H1 (cell line): ENCODE results near the gene SCN1B. TPM values are rescaled to one million over a fixed set of nuclear protein-coding genes. Genes with fewer than 3 reads are reported as not detected.

Experiments used
- CTCF ChIA-PET: fragments of 300-600 bp; sonication (Branson Sonifier 250); formaldehyde crosslinking; loops from one replicate; lab custom pipeline; 2021; ENCODE audit not compliant: partially characterized antibody; lab: Charles Lee
- POLR2A ChIA-PET: fragments of 300-600 bp; sonication (Branson Sonifier 250); formaldehyde crosslinking; loops from one replicate; lab custom pipeline; 2021; ENCODE audit warnings: inconsistent platforms; ENCODE audit not compliant: partially characterized antibody; lab: Charles Lee
- DNase-seq, 2 experiments: peaks; one replicate each; pipeline versions ENCODE4 v3.0.0 to v3.0.0-alpha.2; 2010 to 2022; ENCODE audit warnings: low spot score in 2 of 2, low read depth in 1 of 2, mixed read lengths in 1 of 2
- FAIRE-seq: peaks from 2 replicates; lab custom pipeline; 2011; peaks lifted over from hg19 to GRCh38; lab: Jason Lieb, UNC
- H2AFZ ChIP-seq: 2 replicates; pipeline ENCODE4 v1.8.1; 2012; ENCODE audit warnings: low read length, inconsistent platforms
- H2AK5ac ChIP-seq: 2 replicates; pipeline ENCODE4 v1.6.1; 2013; ENCODE audit warnings: low read depth, low read length
- H2BK120ac ChIP-seq: replicated peaks from 2 replicates; pipeline ENCODE3; 2013; ENCODE audit warnings: low read depth, low read length, inconsistent platforms
- H2BK12ac ChIP-seq: 2 replicates; pipeline ENCODE4 v1.6.1; 2013; ENCODE audit warnings: low read depth, low read length
- H2BK15ac ChIP-seq: 2 replicates; pipeline ENCODE4 v1.6.1; 2013; ENCODE audit warnings: low read length
- H2BK20ac ChIP-seq: 2 replicates; pipeline ENCODE4 v1.6.1; 2013; ENCODE audit warnings: low read length
- H2BK5ac ChIP-seq: 2 replicates; pipeline ENCODE4 v1.6.1; 2013; ENCODE audit warnings: low read depth, low read length
- H3K14ac ChIP-seq: 2 replicates; pipeline ENCODE4 v1.6.1; 2013; ENCODE audit warnings: inconsistent platforms; ENCODE audit not compliant: insufficient read length
- H3K18ac ChIP-seq: 2 replicates; pipeline ENCODE4 v1.6.1; 2013; ENCODE audit warnings: low read length; ENCODE audit errors: extremely low read depth
- H3K23ac ChIP-seq: 2 replicates; pipeline ENCODE4 v1.6.1; 2013; ENCODE audit warnings: inconsistent platforms; ENCODE audit not compliant: insufficient read length
- H3K23me2 ChIP-seq: 2 replicates; pipeline ENCODE4 v1.6.1; 2013; ENCODE audit warnings: low read depth, low read length
- H3K27ac ChIP-seq: 2 replicates; pipeline ENCODE4 v1.6.1; 2011; ENCODE audit warnings: low read depth, low read length, inconsistent platforms
- H3K27me3 ChIP-seq, 4 experiments: replicated peaks in 1 of 4; 1 replicate in 1 of 4; 2 replicates in 3 of 4; pipeline versions ENCODE4 v1.6.1 to v1.8.1; 2011 to 2013; ENCODE audit warnings: low read length in 3 of 4, mild to moderate bottlenecking in 3 of 4, inconsistent platforms in 2 of 4, mixed read lengths in 2 of 4, moderate library complexity in 1 of 4; ENCODE audit not compliant: control insufficient read depth in 3 of 4, insufficient read depth in 3 of 4; ENCODE audit errors: extremely low read depth in 1 of 4
- H3K36me3 ChIP-seq, 4 experiments: 2 replicates each; pipeline versions ENCODE4 v1.6.1 to v1.8.1; 2011 to 2013; ENCODE audit warnings: mild to moderate bottlenecking in 4 of 4, low read length in 3 of 4, moderate library complexity in 2 of 4, control low read depth in 1 of 4, inconsistent platforms in 1 of 4; ENCODE audit not compliant: insufficient read depth in 4 of 4, control insufficient read depth in 2 of 4
- H3K4ac ChIP-seq: replicated peaks from 2 replicates; pipeline ENCODE3; 2013; ENCODE audit warnings: low read length, low read depth, mixed read lengths, inconsistent platforms; ENCODE audit not compliant: insufficient read length
- H3K4me1 ChIP-seq, 4 experiments: replicated peaks in 1 of 4; 1 replicate in 1 of 4; 2 replicates in 3 of 4; pipeline versions ENCODE4 v1.6.1 to v1.8.1; 2011 to 2013; ENCODE audit warnings: low read length in 3 of 4, inconsistent platforms in 2 of 4, mixed read lengths in 1 of 4; ENCODE audit not compliant: insufficient read depth in 4 of 4, control insufficient read depth in 3 of 4
- H3K4me2 ChIP-seq, 2 experiments: 2 replicates each; pipeline versions ENCODE4 v1.6.1 to v1.8.1; 2011 to 2013; ENCODE audit warnings: low read depth in 2 of 2, low read length in 2 of 2, control low read depth in 1 of 2, inconsistent platforms in 1 of 2, mild to moderate bottlenecking in 1 of 2; ENCODE audit not compliant: insufficient read depth in 1 of 2
- H3K4me3 ChIP-seq, 4 experiments: fragments of 200-600, 300-600 bp in 1 of 4; sonication (generic), shearing (Covaris generic), sonication (Bioruptor Twin) in 1 of 4; 2 replicates each; pipeline versions ENCODE4 v1.5.1 to v1.8.1; 2011 to 2016; ENCODE audit warnings: low read length in 4 of 4, low read depth in 3 of 4, control low read depth in 2 of 4, inconsistent platforms in 2 of 4, mild to moderate bottlenecking in 2 of 4, mixed read lengths in 1 of 4, moderate library complexity in 1 of 4; ENCODE audit not compliant: insufficient read depth in 2 of 4; ENCODE audit errors: extremely low read depth in 1 of 4
- H3K56ac ChIP-seq: replicated peaks from 2 replicates; pipeline ENCODE3; 2013; ENCODE audit warnings: low read depth, mild to moderate bottlenecking, mixed read lengths, low read length, inconsistent platforms; ENCODE audit not compliant: insufficient read length
- H3K79me1 ChIP-seq: 2 replicates; pipeline ENCODE4 v1.6.1; 2013; ENCODE audit warnings: low read depth, low read length, control low read depth
- H3K79me2 ChIP-seq, 2 experiments: 2 replicates each; pipeline versions ENCODE4 v1.6.1 to v1.8.1; 2012 to 2013; ENCODE audit warnings: low read length in 2 of 2, mild to moderate bottlenecking in 2 of 2, inconsistent platforms in 1 of 2; ENCODE audit not compliant: insufficient read depth in 2 of 2, control insufficient read depth in 1 of 2
- H3K9ac ChIP-seq, 4 experiments: replicated peaks in 1 of 4; 1 replicate in 1 of 4; 2 replicates in 3 of 4; pipeline versions ENCODE4 v1.6.1 to v1.8.1; 2011 to 2013; ENCODE audit warnings: low read depth in 3 of 4, low read length in 3 of 4, control low read depth in 2 of 4, mild to moderate bottlenecking in 2 of 4, moderate library complexity in 2 of 4, inconsistent platforms in 1 of 4; ENCODE audit errors: extremely low read depth in 1 of 4
- H3K9me3 ChIP-seq, 2 experiments: 2 replicates each; pipeline versions ENCODE4 v1.6.1 to v1.8.1; 2012 to 2013; ENCODE audit warnings: mild to moderate bottlenecking in 2 of 2, moderate library complexity in 2 of 2, control low read depth in 1 of 2, inconsistent platforms in 1 of 2, low read depth in 1 of 2, low read length in 1 of 2, mixed read lengths in 1 of 2; ENCODE audit not compliant: insufficient read depth in 2 of 2
- H4K20me1 ChIP-seq, 2 experiments: replicated peaks in 1 of 2; 2 replicates each; pipeline versions ENCODE3 to v1.8.1; 2011 to 2013; ENCODE audit warnings: inconsistent platforms in 2 of 2, low read length in 2 of 2, mild to moderate bottlenecking in 1 of 2; ENCODE audit not compliant: insufficient read depth in 2 of 2, control insufficient read depth in 1 of 2
- H4K5ac ChIP-seq: 2 replicates; pipeline ENCODE4 v1.6.1; 2013; ENCODE audit warnings: low read length, low read depth, mixed read lengths, inconsistent platforms; ENCODE audit not compliant: insufficient read length
- H4K8ac ChIP-seq: 2 replicates; pipeline ENCODE4 v1.8.0; 2013; ENCODE audit warnings: mild to moderate bottlenecking, moderate library complexity, low read length, inconsistent platforms; ENCODE audit not compliant: insufficient read depth; ENCODE audit errors: extremely low read depth
- H4K91ac ChIP-seq: replicated peaks from 2 replicates; pipeline ENCODE3; 2013; ENCODE audit warnings: low read length, mixed read lengths, inconsistent platforms; ENCODE audit not compliant: insufficient read length
- WGBS, 2 experiments: shearing (Covaris generic) in 1 of 2; methylation state at CpG; one replicate each; pipeline versions ENCODE4 v1.1.6 to v1.1.7; 2013 to 2015; ENCODE audit warnings: low lambda C conversion rate in 2 of 2, mixed read lengths in 2 of 2, inconsistent platforms in 1 of 2, low coverage in 1 of 2, missing lambda C conversion rate in 1 of 2; ENCODE audit not compliant: insufficient replicate concordance in 2 of 2, insufficient coverage in 1 of 2, insufficient read length in 1 of 2; ENCODE audit errors: extremely low coverage in 1 of 2, missing lambda C conversion rate in 1 of 2; 5-methylcytosine and 5-hydroxymethylcytosine counted together
- polyA plus RNA-seq, 7 experiments: library from polyadenylated mRNA; depleted of rRNA in 3 of 7; stranded (reverse) in 5 of 7; unstranded in 2 of 7; fragments of >200 nt in 5 of 7; fragments of 200-250 nt in 2 of 7; gene quantifications; 1 replicate in 5 of 7; 2 replicates in 1 of 7; 4 replicates in 1 of 7; pipeline versions ENCODE4 v1.2.1 to v1.2.3, GENCODE V29; 2011 to 2013; ENCODE audit warnings: missing spikeins in 2 of 7, mixed read lengths in 2 of 7
- total RNA-seq: library from RNA; stranded (reverse); fragmentation: NEBNext Ultra II Directional; extraction: Animal tissue kit (Norgen Biotek cat#: 25700); gene quantifications from 2 replicates; pipeline ENCODE4 v1.2.1, GENCODE V29; 2021

SCN1B gene
- total and polyA plus RNA-seq, 2 of the 8 experiments (the other 6 are each of a cell fraction or from before 2014, with no cell fraction given), result 3.1 to 3.5 TPM

- Histone ChIP-seq H3K4me1 (peaks cover 8 to 23% (median 11%) of the 10 kb centered on the region in 4 experiments), H2BK120ac (no peak overlapping the region), H3K4me2 (no peak overlapping the region), H3K27me3 (no peaks in the 10 kb centered on the region), H3K79me2 (peaks cover 31 to 69% of the 10 kb centered on the region in 2 experiments), H2BK20ac (no peak overlapping the region), H4K91ac (no peak overlapping the region), H2BK12ac (no peak overlapping the region), H4K20me1 (peaks cover 30 to 43% of the 10 kb centered on the region in 2 experiments), H3K56ac (no peak overlapping the region), H2BK15ac (no peak overlapping the region), H3K27ac (peak overlapping the region; percentile 45), H3K4ac (no peak overlapping the region), H2AFZ (no peak overlapping the region), H3K36me3 (peaks cover 15 to 27% (median 20%) of the 10 kb centered on the region in 4 experiments; a peak in 7 of 8 replicates), H4K8ac (no peak overlapping the region; the same call in 1 of the 2 replicates), H3K9ac (peak overlapping the region in 1 of 4 experiments; percentile 13; a peak in 4 of 7 replicates), H4K5ac (no peak overlapping the region), H3K14ac (no peak overlapping the region), H3K23me2 (peaks cover 8% of the 10 kb centered on the region), H3K9me3 (no peaks in the 10 kb centered on the region), H3K79me1 (peaks cover 19% of the 10 kb centered on the region), H3K4me3 (no peak overlapping the region), H2AK5ac (no peak overlapping the region), H3K23ac (no peak overlapping the region), H2BK5ac (peak overlapping the region; percentile 44; the same call in 1 of the 2 replicates), H3K18ac (no peak overlapping the region)
- ChIA-PET CTCF (interaction anchor here (1.1 kb wide), 1 partner anchor 16 kb away, joined by 3 read pairs; no protein-coding TSS in a partner anchor), POLR2A (interaction anchor here (22.5 kb wide), 1 partner anchor 15 kb away, joined by 366 read pairs; the partner anchor contains the start of gene SCN1B)
- DNase-seq (no peak), FAIRE-seq (no peak)
- WGBS, 2 experiments, result 96% methylated on average over 17 of the region's 18 CpGs; no CpG with 5 or more reads in 1 of the 2 experiments
Observed at GRCh38 chr19:35004517-35005255, 25.6 kb upstream of the SCN1B start.
